ENCODE results near the gene CLDN7. TPM values are rescaled to one million over a fixed set of nuclear protein-coding genes. Genes with fewer than 3 reads are reported as not detected.

CLDN7 gene
- total and polyA plus RNA-seq, 12 donors: 1.6 to 35.6 (median 6.8) TPM

- no peak overlapping the region for H3K27ac ChIP-seq
- TF ChIP-seq CTCF (IDR thresholded peaks at IDR 0.05) (no peak), POLR2A (IDR thresholded peaks at IDR 0.05) (no peak)
- DNase-seq: no peak
- H3K27me3 ChIP-seq: no peaks in the 10 kb centered on the region
- no peaks in the 10 kb centered on the region for H3K9me3 ChIP-seq (replicated peaks in 1 of 3)
- H3K36me3 ChIP-seq (replicated peaks in 1 of 2): no peaks in the 10 kb centered on the region
- 89 to 95% (median 93%) methylated on average over 7 of the region's 7 CpGs for WGBS, 4 donors
- peaks cover 3% of the 10 kb centered on the region in 2 donors for H3K4me1 ChIP-seq (replicated peaks in 1 of 2)
- H3K4me3 ChIP-seq: no peak overlapping the region
- intact Hi-C loops (cut with DNase I): loop anchor here in 1 of 2 donors (5.0 kb wide), 1 partner anchor 42 kb away; the partner anchor contains the start of gene CLDN7
Observed at GRCh38 chr17:7304179-7304578, 41.9 kb upstream of the CLDN7 start.

- peaks cover 12 to 28% of the 10 kb centered on the region in 2 donors for H3K4me1 ChIP-seq (replicated peaks in 1 of 2)
- 3 to 14% (median 3%) methylated on average over 23 to 51 of the region's 51 CpGs for WGBS, 4 donors
- peaks cover 10% of the 10 kb centered on the region for H3K27me3 ChIP-seq
- TF ChIP-seq POLR2A (IDR thresholded peaks at IDR 0.05): peak in 1 of 2 donors; percentile 9
- peak; percentile 71 to 98 (median 90) for TF ChIP-seq CTCF (IDR thresholded peaks at IDR 0.05)
- H3K4me3 ChIP-seq: no peak overlapping the region
- H3K27ac ChIP-seq: no peak overlapping the region
- no peaks in the 10 kb centered on the region for H3K9me3 ChIP-seq (replicated peaks in 1 of 3)
- no peaks in the 10 kb centered on the region for H3K36me3 ChIP-seq (replicated peaks in 1 of 2)
- intact Hi-C loops (cut with DNase I): loop anchor here in 1 of 2 donors (2.0 to 10.0 kb wide), 2 partner anchors 16 to 242 kb away; partner anchors contain the start of gene SLC2A4
- DNase-seq: peak; percentile 84 to 89 (median 87)
Observed at GRCh38 chr17:7296189-7296861, 34.0 kb upstream of the CLDN7 start.

DNA sequence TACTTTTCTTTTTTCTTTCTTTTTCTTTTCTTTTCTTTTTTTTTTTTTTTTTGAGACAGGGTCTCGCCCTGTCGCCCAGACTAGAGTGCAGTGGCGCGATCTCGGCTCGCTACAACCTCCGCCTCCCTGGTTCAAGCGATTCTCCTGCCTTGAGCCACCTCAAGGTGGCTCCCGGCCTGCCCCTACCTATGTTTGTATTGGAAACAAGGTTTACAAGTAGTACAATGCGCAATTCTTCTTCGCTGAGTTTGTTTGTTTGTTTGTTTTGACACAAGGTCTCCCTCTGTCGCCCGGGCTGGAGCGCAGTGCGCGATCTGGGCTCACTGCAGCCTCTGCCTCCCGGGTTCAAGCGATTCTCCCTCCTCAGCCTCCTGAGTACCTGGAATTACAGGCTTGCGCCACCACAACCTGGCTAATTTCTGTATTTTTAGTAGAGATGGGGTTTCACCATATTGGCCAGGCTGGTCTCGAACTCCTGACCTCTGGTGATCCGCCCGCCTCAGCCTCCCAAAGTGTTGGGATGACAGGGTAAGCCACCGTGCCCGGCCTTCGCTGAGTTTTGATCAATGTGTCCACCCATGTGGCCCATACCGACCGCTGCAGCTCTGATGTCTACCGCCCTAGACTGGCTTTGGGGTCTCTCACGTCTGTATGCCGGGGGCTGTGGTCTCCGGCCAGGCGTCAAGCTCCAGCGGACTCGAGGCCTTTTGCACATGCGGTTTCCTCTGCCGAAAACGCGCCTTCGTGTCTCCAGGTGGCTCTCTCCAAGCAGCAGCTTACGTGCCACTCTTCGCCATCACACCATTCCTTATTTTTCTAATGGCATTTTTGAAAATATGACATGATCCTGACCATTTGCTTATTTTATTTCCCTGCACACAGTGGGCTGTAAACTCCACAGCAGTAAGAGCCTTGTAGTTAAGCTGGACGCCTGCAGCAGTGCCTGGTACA, 33.2 kb upstream of the CLDN7 start:
- H3K27ac ChIP-seq: no peak overlapping the region
- TF ChIP-seq POLR2A (IDR thresholded peaks at IDR 0.05) (no peak), CTCF (IDR thresholded peaks at IDR 0.05) (no peak)

More for the DNA sequence above, 33.2 kb upstream of the CLDN7 start:
- Histone ChIP-seq H3K4me3 (peak overlapping the region in 1 of 4 donors; percentile 28), H3K4me1 (replicated peaks in 1 of 2) (peaks cover 12 to 28% of the 10 kb centered on the region in 2 donors), H3K9me3 (replicated peaks in 1 of 3) (no peaks in the 10 kb centered on the region), H3K36me3 (replicated peaks in 1 of 2) (no peaks in the 10 kb centered on the region), H3K27me3 (peaks cover 10% of the 10 kb centered on the region)
- WGBS, 4 donors: 67 to 74% (median 71%) methylated on average over 41 to 42 of the region's 42 CpGs
- intact Hi-C loops (cut with DNase I): loop anchor here in 1 of 2 donors (2.0 to 10.0 kb wide), 2 partner anchors 15 to 241 kb away; partner anchors contain the start of gene SLC2A4
- DNase-seq: peak in 1 of 7 donors; percentile 33

Measured in adrenal gland (tissue), 12 donors.